Cardiac septum (tissue), 1 donor: Measurements from ENCODE around the gene GDI1. TPM values are rescaled to one million over a fixed set of nuclear protein-coding genes. Genes with fewer than 3 reads are reported as not detected.

Experiments
- DNase-seq: peaks from one replicate; pipeline ENCODE4 v3.0.0-alpha.2; 2020; ENCODE audit warnings: low spot score
- intact Hi-C: fragments of 100-400 bp; cut with DNase I; formaldehyde crosslinking; loops from one replicate; pipeline ENCODE4 v1.14.0; 2022
- total RNA-seq: library from RNA; stranded (reverse); fragmentation: NEBNext Ultra II Directional; extraction: Animal tissue kit (Norgen Biotek cat#: 25700); gene quantifications from one replicate; pipeline ENCODE4 v1.2.1, GENCODE V29; 2021
- donor health status: DM: no; HTN: no; CAD: no.

The GDI1 gene
- total RNA-seq, 1 donor from 2014 or later: 114 TPM

DNA sequence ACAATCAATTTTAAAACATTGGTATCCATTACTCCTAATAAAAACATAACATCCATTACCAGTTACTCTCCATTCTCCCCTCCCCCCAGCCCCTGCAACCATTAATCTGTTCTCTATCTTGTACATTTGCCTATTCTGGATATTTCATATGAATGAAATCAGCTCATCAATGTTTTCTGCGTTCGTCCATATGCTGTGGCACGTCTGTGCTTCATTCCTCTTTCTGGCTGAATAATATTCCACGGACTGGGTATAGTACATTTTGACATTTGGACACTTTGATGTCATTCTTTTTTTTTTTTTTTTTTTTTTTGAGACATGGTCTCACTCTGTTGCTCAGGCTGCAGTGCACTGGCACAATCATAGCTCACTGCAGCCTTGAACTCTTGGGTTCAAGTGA, 33.1 kb upstream of the GDI1 start:
- intact Hi-C loops: no loop called here

DNA sequence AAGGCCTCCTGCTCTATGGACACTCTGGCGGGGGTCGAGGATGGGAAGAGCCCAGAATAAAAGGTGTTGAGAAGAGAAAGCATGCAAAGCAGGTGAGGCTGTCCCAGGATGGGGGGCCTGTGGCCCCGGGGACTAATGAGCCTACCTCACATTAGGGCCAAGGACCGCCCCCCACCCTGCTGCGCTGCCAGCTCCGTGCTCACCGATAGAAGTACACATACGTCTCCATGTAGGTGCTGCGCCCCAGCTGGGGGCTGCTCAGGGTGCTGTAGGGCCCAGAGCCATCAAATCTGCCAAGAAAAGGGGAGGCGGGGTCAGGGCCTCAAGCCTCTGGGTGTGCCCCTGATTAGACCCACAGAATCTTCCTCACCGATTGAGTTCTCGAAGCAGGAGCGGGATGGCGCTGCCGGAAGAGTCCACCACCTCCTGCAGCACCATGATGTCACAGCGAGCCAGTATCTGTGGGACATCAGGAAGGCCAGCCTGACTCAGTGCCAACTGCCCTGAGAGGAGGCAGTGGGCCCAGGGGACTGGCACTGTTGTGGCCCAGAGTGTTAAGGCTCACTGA, 32.2 kb upstream of the GDI1 start:
- intact Hi-C loops: no loop called here
- no peak for DNase-seq

More for the DNA sequence above, 33.1 kb upstream of the GDI1 start:
- no peak for DNase-seq

DNA sequence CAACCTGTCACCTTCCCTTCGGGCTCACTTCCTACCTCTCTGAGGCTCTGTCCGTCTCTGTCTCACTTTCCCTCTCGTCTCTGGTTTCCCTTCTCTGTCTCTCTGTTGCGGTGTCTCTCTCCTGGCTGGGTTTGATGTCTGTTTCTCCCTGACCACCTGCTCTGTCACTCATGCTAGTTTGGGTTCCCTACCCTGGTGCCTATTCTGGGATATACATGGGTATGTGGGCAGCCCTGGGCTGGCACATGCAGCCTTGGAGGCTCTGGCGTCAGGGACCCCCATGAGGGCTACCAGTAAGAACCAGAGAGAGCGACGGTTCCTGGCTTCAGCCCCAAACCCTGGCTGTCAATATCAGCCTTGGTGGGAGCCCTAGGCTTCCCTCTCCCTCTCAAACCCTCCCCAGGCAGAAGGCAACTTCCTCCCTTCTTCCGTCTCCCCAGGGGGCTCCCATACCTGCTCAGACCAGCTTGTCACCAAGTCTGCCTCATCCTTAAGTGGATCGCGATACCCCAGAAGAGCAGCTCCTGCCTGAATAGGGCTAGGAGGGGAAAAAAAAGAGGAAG, 28.2 kb upstream of the GDI1 start:
- DNase-seq: no peak
- intact Hi-C loops: no loop called here

DNA sequence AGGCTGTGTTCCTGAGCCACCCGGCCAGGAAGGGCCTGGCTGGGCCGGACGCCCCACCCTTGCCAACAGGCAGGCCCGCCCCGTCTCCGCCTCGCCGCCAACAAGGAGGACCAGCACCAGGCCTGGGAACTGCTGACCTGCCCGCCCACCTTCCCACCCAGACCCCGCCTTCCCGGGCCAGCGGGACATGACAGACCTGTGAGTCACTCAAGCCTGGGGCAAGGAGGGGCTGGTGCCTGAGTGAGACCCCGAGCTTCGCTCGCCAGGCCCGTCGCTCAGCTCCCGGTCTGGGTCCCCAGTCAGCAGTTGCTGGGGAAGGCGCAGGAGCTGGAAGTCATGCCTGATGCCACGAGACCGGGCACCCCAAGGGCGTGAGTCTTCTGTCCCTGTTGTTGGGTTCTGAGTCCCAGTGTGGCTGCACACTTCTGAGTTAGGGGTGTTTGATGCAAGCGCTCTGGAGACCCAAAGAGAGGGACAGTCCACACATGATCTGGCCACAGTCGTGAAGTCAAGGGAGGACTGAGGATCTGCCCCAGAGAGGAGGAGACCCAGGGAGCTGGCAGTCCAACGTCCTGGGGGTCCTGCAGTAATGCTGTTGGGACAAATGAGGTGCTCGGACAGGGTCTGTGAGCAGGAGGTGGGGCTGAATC, 27.6 kb upstream of the GDI1 start, which contains the start of gene DNASE1L1:
DNASE1L1 (minus strand) TSS at position 33 of the 650 bp plus-strand sequence. CDS start 3,686 bp downstream, outside the sequence.
- peak; percentile 95 for DNase-seq
- intact Hi-C loops: no loop called here

DNA sequence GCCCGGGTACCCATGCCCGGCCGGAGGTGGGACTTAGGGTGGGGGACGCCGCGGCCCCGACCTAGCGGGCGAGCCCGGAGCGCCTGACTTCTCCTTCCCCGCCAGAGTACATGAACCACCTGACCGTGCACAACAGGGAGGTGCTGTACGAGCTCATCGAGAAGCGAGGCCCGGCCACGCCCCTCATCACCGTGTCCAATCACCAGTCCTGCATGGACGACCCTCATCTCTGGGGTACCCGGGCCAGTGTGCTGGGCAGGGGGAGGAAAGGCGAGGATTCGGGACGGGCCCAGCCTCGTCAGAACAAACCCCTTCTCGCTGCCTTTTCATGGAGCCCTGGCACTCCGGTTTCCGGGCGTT, 25.0 kb upstream of the GDI1 start:
- peak; percentile 86 for DNase-seq
- intact Hi-C loops: no loop called here

DNA sequence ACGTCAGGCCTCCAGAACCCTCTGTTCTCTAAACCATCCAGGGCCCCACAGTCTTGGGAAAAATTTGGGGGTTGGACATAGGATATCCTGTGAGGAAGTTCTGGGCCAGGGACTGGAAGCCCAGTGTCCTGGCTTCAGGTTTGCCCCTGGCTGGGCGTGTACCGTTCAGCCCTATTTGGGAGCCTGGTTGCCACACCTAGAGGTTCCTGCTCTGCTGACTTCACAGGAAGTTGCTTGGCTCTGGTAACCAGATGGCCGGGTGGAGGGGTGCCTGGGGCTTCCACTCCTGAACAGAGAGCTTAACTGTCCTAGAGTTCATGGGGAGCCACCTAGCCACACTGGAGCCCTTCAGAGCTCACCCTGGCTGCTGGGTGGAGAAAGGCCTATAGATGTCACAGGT, 24.5 kb upstream of the GDI1 start:
- intact Hi-C loops: no loop called here
- no peak for DNase-seq

DNA sequence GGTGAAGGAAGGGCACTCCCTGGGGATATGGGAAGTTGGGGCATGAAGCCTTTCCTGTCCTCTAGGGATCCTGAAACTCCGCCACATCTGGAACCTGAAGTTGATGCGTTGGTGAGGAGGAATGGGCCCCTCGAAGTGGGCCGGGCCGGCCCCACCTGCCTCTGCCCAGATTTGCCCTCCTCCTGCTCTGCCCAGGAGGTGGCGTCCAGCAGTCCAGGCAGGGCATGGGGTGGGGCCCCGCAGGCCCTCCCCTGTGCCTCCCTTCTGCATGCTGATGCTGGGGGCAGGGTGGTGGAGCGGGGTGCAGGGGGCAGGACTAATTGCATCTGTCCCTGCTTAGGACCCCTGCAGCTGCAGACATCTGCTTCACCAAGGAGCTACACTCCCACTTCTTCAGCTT, 23.8 kb upstream of the GDI1 start:
- intact Hi-C loops: no loop called here
- DNase-seq: no peak

DNA sequence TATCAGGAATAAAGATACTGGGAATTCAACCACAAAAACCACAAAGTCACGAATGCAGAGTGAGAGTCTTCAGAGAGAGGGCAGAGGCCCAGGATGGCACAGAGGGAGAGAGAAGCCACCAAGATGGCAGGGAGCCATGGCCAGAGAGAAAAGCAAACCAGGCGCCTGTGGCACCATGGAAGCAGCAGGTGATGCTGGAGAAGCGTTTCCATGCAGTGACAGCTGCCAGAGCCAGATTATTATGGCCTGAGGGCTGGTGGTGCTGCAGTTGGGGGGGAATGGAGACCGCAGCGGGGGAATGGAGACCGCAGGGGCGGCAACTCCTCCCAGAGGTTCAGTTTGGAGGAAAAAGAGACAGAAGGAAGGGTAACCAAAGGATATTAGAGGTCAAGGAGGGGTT, 19.8 kb upstream of the GDI1 start:
- intact Hi-C loops: no loop called here
- DNase-seq: no peak

DNA sequence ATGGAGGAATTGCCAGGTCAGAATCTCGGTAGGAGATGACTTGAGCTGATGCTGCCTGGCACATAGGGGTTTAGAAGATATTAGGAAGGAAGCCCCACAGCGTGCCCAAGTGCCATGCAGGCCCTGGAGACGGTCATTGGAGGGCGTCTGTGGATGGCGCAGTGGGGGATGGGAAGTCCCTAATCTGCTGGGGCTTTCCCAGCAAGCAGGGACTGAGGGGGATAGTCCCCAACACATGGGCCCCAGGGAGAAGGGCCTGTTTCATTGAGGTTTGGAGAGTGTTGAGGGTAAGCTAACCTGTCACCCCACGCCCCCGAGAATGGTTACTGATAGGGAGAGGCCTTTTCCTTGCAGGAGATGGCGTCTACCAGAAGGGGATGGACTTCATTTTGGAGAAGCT, 17.8 kb upstream of the GDI1 start:
- DNase-seq: no peak
- intact Hi-C loops: no loop called here

DNA sequence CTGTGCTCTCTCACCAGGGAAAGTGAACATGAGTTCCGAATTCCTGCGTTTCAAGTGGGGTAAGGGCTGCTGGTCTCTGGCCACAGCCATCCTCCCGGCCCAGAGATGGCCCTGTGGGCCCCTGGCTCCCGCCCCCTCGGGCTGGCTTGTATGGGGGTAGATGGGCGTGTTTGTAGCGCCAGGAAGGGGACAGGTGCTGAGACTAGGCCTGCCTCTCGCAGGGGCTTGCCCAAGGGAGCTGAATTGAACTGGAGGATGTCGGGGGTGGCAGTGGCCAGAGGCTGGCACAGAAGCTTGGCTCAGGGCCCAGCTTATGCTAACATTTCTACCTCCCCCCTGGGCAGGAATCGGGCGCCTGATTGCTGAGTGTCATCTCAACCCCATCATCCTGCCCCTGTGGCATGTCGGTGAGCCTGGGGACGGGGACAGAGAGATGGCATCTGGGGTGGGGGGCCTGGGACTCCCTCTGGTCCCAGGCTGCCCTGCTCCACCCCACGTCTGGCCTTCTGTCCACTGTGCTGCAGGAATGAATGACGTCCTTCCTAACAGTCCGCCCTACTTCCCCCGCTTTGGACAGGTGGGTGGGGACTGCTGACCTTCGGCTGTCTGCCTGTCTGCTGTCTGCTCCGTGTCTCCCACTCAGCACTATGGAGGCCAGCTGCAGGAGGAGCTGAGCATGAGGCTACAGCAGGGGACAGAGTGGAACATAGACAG, 17.1 kb upstream of the GDI1 start:
- no peak for DNase-seq
- intact Hi-C loops: no loop called here

DNA sequence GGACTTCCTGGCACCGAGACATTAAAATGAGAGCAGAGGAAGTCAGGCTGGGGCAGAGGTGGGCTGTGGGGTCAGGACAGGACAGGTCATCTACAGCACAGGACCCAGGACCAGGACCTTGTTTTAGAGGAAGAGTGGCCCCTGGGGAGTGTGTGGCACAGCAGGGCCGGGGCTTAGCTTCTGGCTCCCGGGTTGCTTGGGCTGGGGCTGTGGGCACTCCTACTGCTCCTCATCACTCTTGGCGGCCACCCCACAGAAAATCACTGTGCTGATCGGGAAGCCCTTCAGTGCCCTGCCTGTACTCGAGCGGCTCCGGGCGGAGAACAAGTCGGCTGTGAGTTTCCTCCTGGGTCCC, 16.6 kb upstream of the GDI1 start:
- intact Hi-C loops: no loop called here
- no peak for DNase-seq

DNA sequence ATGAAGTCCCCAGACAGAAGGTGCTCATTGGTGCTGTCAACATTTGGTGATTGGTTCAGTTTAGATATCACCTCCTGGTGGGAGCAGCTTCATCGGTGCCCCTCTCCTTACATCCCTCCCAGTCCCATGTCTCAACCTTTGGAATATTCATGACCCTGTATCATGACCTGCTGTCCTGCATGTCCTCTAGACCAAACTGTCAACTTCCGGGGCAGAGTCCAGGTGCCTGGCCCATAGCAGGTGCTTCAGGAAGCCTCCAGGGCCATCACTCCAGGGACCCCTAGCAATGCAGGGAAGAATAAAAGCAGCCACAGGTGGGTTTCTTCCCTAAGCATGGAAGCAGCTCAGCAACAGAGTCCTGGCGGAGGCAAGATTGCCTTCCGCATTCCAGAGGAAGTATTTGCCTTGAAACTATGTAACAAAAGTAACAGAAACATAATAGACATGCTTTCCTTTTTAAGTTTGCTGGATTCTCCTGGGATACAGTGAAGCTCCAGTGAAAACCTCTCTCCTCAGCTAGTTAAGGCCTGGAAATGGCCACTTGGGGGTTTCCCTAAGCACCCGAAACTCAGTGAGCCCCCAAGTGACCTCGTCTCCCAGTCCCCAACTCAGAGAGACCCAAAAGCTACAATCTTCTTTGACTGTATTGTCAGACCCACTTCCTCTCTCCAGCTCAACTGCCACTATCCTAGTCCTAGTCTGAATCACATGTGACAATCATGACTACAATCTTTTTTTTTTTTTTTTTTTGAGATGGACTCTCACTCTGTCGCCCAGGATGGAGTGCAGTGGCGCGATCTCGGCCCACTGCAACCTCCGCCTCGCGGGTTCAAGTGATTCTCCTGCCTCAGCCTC, 9.8 kb upstream of the GDI1 start:
- intact Hi-C loops: no loop called here

DNA sequence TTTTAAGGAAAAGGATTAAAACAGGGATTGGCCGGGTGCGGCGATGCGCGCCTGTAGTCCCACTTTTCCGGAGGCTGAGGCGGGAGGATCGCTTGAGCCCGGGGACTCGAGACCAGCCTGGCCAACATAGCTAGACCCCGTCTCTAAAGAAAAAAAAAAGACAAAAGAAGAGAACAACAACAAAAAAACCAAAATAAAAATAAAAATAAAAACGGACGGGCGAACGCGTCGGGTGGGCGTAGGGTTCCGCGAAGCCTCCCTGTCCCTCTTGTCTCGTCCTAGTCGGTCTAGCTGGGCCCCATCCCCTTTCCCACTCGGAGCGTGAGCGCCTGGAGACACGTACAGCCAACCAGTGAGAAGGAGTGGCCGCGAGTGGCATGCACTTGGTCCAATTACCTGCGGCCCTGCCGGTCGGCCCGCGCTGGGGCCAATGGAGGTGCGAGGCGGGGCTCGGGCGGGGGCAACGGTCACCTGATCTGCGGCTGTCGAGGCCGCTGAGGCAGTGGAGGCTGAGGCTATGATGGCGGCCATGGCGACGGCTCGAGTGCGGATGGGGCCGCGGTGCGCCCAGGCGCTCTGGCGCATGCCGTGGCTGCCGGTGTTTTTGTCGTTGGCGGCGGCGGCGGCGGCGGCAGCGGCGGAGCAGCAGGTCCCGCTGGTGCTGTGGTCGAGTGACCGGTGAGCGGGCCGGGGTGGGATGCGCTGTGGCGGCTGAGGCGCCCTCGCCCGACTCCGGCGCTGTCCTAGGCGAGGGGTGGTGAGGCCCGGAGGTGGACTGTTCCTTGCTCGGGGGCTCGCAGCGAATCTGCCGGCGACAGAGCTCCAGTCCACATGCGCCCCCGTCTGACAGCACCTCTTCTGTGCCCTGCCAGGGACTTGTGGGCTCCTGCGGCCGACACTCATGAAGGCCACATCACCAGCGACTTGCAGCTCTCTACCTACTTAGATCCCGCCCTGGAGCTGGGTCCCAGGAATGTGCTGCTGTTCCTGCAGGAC, 8.5 kb upstream of the GDI1 start, which contains the start of gene ATP6AP1:
ATP6AP1 (plus strand) TSS at position 502 of the 996 bp plus-strand sequence; CDS start at position 518, 16 bp downstream.
- peak; percentile 96 for DNase-seq
- intact Hi-C loops: no loop called here

More for the DNA sequence above, 9.8 kb upstream of the GDI1 start:
- no peak for DNase-seq

DNA sequence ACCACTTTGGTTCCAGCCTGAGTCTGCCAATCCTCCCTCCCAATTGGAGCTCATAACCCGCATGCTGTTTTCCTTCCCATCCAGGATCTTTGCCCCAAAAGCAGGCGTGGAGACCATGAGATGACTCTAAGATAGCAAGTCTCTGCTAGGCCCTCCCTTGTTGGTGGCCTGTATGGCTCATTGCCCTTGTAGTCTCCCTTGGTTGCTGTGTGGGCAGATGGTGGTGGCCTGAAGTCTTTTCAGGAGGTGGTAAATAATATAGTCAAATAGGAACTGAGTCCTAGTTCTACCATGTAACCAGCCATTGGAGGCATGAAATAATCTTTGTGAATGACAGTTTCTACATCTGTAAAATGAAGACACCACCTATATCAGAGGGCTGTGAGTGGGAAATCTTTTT, 7.2 kb upstream of the GDI1 start:
- no peak for DNase-seq
- intact Hi-C loops: no loop called here

DNA sequence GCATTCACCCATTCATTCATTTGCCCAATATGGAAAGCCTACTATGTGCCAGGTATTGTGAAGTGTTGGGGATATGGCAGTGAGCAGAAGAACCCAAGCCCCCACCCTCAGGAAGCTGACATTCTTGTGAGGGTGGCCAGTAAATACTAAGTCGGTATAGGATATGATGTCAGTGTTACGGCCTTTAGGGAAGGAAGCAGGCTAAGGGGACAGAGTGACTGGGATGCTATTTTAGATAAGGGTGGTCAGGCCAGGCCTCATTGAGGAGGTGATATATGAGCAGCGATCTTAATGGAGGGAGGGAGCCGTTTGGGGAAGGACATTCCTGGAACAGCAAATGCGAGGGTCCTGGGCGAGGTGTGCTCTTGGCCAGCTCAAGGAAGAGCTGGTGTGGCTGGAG, 6.5 kb upstream of the GDI1 start:
- no peak for DNase-seq
- intact Hi-C loops: no loop called here

DNA sequence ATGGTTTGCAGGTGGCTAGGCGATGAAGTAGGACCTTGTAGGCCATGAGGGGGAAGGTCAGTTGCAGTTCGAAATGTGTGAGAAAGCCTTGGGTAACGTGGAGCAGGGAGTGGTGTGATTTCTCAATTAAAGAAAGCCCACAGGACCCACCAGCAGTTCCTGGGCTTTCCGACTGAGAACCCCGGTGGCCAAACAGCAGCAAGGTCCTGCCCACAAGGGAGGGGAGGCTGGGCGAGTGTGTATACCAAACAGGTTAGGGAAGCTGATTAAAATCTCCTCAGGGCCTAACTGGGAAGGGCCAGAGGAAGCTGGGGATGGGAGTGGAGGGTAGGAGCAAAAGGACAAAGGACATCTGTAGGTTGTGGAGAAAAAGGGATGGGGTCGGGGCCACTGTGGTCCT, 6.0 kb upstream of the GDI1 start:
- DNase-seq: no peak
- intact Hi-C loops: no loop called here

DNA sequence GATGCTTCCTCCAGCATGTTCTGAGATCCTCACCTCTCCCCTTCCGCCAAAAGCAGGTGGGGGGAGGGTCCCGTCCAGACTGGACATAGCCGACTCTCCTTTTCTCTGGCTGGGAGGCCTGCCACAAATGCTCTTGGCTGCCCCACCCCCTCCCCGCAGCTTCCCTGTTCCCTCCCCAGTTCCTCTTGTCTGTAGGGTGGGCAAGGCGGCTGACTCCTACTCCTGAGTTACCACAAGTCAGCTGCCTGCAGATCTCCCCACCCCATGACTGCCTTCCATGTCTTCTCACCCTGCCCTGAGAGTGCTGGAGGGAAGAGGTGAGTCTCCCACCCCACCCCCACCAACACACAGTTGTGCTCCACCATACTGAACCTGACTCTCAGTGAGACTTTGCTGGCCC, 5.6 kb upstream of the GDI1 start:
- no peak for DNase-seq

DNA sequence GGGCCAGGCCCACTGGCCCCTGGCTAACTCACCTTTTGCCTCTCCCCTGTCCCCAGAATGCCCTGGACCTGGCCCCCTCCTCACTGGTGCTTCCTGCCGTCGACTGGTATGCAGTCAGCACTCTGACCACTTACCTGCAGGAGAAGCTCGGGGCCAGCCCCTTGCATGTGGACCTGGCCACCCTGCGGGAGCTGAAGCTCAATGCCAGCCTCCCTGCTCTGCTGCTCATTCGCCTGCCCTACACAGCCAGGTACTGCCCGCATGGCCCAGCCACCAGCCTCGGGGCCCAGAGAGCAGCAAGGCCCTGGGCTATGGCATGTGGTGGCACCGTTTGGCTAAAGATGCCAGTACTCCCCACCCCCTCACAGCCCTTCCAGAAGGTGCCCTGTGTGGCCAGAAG, 4.7 kb upstream of the GDI1 start:
- no peak for DNase-seq
- intact Hi-C loops: no loop called here

More for the DNA sequence above, 5.6 kb upstream of the GDI1 start:
- intact Hi-C loops: no loop called here

DNA sequence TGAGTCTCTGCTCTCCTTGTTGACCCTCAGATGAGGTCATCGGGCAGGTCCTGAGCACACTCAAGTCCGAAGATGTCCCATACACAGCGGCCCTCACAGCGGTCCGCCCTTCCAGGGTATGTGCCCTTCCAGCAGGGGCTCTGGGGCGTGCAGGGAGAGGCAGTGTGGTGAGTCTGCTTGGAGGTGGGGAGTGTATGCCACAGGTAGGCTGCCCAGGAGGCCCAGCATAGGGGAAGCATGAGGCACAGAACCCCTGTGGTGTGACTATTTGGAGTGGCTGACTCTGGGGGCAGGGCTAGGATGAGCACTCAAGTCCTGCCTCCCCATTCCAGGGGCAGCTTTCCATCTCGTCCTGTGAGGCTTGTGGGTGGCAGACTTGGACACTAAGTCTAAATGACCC, 3.3 kb upstream of the GDI1 start:
- intact Hi-C loops: no loop called here
- DNase-seq: no peak
